NCI-H2171 (cell line): ENCODE measurements around the gene S1PR3.
A peak's percentile ranks its signal among the peaks of the same experiment; 100 is the strongest.

Experiments used
- DNase-seq: peaks from one replicate; lab custom pipeline; 2025; lab: John Stamatoyannopoulos, UW

The S1PR3 gene

DNA sequence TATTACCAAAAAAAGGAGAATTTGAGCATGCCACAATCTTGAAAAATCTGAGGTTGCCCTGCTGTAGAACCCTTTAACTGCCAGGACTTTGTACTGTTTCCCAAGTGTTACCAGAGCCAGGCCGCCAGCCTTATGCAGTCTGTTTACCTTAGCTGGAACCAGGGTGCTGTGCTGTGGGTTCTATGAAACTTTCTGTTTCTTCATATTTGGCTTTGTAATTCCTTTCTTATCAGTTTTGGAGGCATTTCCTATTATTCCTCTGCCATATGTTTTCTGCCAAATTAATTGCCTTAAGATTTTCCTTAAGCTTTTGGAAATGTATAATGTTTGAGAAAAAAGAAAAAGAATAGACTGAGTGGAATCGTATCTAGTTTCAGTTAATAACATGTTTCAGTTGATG lies 2.1 kb downstream of the S1PR3 start:
- DNase-seq: no peak

DNA sequence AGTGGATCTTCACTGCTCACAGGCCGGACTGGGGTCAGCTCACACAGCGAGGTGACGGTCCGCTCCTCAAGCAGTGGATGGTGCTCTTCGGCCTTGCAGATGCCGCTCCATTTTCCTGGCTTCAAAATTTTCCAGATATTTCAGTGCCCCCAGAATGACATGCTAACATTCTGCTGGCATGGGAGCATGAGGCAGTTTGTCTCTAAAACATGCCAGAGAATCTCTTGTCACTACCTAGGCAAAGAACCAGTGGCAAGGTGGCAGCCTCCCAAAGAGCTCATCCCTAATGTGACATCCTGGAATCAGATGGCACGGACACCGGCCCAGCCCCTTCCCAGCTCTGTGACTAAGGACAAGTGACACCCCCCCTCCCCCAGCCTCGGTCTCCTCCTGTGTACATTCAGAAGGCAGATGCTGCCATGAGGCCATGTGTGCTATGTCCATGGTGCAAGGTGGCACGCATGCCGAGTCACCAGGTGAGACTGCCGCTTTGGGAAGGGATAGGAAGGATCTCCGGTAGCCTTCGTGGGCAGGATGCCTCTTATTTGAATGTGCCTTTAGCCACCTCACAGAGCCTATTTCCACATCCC lies 2.7 kb downstream of the S1PR3 start:
- DNase-seq: no peak

DNA sequence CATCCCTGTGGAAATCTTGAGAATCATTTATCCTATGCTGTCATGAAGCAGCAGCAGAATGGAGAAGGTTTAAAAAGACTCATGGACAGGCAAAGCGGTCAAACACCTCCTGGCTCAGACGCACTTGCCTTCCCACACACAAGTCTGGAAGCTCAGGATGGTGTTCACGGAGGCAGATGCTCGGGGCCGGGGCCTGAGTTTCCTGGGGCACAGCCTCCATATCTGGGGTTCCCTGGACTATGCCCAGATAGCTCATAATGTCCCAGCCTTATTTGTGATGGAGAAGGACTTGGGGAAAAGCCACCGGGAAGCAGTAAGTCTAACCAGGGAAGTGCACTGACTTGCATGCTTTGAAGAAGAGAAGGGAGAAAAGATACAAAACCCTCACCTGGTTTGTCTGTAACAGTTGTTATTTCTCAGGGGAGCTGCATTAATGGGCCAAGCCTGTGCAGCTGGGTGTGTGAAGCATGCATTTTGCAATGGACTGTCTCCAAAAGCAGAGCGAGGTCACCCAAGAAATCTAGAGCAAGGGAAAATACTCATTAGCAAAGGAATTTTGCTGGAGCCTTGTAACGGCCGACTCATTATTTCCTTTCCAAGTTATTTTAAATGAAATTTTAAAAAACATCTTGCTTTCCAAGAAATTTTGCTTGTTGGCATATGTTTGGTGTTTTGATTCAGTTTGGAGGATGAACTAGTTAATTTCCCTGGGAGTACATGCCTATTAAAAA lies 3.4 kb downstream of the S1PR3 start:
- DNase-seq: no peak

DNA sequence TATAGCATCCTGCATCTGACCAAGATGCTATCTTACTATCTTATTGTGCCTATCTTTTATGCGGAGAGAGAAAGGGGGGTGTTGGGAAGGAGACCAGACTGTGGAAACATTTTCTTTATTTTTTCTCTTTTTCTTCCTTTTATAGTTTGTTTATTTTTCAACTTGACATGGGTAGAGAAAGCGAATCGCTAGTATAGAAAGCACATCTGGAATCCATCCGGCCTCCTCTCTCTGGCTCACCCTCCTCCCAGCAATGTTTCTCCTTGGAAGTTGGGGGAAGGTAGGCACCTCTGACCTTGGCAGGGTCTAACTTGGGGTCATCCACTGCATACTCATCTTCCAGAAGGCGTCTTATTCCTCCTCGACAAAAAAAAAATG lies 3.9 kb downstream of the S1PR3 start:
- DNase-seq: no peak

DNA sequence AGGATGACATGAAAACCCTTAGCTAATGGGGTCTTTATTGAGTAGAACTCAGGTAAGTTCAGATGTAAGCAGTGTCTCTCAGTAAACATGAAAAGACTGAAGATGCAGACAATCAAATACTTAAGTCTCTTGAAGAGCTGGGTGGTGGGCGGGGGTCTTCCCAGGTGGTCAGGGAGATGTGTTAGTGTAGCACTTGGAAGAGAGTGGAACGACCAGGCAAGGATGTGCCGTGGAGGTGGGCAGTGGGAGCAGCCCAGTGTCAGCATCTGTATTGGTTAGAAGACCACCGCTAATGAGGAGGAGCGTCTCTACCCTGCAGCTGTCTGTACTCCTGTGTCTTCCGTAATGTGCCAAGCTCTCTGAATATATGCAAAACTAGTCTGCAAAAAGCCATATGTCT lies 4.4 kb downstream of the S1PR3 start:
- no peak for DNase-seq

DNA sequence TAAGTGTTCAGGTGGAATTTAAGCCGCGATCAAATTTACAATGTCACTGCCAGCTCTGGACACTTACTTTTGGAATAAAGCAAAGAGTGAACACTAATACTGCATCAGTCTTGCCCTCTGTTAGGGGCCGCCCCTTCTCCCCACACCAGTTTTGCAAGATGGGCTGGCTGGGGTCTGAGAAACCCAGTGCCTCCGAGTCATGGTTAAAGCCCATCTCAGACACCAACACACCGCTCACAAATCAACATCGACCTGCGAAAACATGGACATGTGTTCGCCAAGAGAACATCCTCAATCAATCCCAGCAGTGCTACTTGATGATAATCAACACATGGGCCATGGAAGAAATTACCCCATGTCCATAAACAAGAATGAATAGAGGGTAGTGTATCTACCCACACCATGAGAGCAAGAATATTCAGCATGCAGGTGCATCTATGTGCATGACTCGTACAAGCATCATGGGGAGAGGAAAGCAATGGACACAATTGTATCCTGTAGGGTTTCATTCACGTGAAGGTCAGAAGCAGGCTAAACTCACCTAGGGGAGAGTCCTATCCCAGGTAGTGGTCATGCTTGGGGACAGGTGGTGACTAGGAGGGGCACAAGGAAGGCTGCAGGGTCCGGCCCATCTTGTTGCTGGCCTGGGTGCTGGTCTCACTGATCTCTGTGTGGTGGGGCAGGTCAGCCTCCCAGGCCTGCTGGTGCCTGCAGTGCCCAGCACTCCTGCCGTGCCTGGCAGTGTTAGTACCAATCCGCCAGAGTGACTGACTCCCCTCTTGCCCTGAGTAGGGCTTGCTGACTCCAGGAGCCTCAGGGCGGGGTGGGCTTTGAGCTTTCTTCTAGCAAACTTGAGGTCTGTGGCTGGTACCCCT lies 5.0 kb downstream of the S1PR3 start:
- DNase-seq: no peak

DNA sequence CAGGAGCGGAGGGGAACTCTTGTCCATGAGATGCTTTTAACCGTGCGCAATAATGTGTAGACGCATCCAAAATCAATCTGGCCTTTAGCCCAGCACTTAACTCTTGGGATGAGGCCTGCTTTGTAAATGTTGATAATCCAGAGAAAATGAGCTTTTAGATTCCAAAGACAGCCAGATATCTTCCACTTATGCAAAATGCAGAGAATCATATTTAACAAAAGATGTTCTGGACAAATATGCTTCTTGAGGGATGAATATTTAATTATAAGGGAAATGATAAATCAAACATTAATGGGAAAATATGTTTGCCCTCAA lies 5.6 kb downstream of the S1PR3 start:
- DNase-seq: no peak

DNA sequence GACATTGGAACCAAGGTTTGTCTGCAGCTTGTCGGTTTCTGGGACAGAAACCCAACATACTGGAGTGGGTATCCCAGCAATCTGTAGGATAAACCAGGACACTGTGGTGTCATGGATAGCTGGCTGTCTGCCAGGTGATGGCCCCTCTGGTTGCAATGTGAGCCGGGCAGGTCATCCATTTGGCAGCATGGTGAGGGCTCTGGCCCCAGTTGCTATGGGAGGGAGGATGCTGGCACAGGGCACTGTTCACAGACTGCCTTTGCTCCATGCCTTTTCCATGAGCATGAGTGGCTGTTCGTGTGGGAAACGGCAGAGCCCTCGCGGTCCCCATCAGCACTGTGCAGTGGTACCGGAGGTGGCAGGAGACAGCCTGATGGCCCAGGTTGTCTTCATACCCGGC lies 6.4 kb downstream of the S1PR3 start:
- no peak for DNase-seq

DNA sequence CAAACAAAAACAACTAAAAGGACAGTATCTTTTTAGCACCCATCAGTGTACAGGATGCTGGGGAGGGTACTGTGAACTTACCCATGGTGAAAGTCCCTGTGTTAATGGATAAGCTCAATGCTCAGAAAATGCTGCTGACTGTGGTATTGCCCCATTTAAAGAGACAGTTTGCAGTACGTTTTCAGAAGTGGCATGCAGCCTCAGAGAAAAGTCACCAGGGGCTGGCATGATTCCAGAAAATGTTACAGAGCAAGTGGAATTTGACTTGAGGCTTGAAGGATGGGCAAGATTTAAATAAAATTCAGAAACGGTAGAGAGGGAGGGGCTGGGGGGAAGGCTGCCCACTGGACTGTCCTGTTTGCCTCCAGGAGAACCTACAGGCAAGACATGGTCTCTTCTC lies 7.2 kb downstream of the S1PR3 start:
- DNase-seq: no peak

DNA sequence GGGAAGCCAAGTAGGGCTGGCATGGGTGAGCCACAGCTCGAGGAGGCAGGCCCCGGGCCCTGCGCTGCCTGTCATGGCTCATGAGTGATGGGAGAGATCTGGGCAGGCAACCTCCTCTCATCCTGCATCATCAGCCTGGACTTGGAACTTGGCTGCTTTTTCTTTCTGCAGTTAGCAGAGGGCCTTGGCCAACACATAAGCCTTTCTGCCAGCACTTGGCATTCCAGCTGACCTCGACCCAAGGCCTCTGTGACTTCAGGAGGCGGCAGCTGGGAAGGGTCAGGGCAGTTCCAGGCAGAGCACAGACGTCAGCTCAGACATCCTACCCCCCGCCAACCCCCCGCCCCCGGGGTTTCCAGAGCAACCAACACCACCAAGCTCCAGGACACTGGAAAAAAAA lies 7.6 kb downstream of the S1PR3 start:
- no peak for DNase-seq

DNA sequence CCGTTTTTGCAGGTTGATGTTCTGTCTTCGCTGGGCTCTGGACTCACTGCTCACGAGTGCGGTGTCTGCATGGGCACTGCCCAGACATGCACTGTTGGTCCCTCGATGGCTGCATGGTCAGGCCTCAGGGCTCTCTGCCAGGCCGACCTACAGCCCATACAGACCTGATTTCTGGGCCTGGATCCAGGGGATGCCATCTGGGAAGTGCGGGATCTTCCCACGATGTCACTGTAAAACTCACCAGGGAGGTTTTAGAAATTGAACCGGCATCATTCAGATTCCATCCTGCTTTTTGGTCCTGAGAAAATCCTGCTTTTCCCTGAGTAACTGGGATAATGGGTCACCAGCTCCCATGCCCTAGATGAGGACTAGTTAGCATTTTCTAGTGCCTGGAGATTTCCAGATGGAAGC lies 9.1 kb downstream of the S1PR3 start:
- DNase-seq: no peak

DNA sequence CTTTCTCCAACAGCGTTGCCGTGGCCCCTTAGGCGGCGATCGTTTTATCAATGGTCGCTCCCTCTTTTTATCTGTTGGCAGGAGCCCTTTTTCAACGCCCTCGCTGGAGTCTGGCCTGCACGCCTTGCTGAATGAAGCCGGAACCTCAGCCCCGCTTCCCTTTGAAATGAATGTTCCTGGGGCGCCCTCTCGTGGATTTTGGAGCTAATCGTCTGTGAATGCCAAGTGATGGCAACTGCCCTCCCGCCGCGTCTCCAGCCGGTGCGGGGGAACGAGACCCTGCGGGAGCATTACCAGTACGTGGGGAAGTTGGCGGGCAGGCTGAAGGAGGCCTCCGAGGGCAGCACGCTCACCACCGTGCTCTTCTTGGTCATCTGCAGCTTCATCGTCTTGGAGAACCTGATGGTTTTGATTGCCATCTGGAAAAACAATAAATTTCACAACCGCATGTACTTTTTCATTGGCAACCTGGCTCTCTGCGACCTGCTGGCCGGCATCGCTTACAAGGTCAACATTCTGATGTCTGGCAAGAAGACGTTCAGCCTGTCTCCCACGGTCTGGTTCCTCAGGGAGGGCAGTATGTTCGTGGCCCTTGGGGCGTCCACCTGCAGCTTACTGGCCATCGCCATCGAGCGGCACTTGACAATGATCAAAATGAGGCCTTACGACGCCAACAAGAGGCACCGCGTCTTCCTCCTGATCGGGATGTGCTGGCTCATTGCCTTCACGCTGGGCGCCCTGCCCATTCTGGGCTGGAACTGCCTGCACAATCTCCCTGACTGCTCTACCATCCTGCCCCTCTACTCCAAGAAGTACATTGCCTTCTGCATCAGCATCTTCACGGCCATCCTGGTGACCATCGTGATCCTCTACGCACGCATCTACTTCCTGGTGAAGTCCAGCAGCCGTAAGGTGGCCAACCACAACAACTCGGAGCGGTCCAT lies 10.0 kb downstream of the S1PR3 start:
- DNase-seq: peak; percentile 63

DNA sequence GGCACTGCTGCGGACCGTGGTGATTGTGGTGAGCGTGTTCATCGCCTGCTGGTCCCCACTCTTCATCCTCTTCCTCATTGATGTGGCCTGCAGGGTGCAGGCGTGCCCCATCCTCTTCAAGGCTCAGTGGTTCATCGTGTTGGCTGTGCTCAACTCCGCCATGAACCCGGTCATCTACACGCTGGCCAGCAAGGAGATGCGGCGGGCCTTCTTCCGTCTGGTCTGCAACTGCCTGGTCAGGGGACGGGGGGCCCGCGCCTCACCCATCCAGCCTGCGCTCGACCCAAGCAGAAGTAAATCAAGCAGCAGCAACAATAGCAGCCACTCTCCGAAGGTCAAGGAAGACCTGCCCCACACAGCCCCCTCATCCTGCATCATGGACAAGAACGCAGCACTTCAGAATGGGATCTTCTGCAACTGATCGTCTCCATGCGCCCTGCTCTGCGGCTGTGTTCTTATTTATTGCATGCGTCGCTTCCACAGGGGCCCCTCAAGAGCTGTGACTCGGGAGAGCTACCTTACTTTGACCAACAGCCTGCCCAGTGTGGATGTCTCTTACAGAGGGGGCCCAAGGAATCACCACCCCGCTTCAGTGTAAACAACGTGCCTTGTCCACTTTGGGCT lies 10.8 kb downstream of the S1PR3 start:
- DNase-seq: no peak

DNA sequence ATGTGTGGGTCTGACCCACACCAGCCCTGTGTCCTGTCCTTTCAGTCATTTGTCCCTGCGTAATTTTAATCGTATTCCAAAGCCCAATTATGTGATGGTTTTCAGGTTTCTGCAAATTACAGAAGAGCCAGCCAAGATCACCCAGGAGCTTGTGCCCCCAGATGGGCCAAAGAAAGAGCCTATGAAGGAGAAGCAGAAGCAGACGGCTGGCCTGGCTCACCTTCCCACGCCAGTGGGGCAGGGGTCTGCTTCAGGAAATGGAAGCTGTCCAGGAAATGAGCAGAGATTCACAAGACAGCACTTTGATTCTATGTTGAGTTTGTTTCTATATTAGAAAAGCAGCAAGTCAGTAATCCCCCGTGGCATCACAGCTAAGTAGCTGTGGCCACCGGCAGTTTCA lies 11.7 kb downstream of the S1PR3 start:
- DNase-seq: no peak

DNA sequence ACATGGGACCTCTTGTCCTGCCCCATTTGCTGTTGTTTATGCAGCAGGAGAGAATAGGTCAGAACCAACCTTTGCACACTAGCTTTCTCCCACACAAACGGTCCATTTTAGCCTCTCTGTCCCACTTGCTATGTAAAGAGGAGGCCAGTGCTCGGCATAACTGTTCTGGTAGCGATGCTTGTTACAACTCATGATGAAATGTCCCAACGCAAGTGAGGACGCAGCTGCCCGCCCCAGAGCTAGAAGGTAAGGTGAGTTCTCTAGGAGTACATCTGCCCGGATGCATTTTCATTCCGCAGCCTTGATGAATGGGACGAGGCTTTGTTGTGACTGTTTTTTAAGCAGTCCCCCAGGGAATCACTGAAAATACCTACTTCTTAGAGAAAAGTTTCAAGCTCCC lies 14.1 kb downstream of the S1PR3 start:
- no peak for DNase-seq

DNA sequence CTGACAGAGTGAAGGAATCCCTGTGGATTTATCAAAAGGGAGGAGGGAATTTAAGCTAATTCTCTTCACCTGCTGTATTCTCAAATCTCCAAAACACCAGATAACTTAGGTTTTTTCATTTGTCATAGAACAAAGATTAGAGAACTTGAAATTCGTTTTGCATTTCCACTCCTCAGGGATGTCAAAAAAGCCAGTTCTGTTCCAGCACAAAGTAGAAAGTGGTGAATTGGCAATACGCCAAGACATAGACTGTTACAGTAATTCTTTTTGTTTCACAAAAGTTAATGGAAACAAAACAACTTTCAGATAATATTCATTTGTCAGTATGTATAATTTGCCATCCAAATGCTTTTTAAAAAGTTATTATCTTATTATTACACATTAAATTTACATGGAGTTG lies 15.0 kb downstream of the S1PR3 start:
- no peak for DNase-seq

DNA sequence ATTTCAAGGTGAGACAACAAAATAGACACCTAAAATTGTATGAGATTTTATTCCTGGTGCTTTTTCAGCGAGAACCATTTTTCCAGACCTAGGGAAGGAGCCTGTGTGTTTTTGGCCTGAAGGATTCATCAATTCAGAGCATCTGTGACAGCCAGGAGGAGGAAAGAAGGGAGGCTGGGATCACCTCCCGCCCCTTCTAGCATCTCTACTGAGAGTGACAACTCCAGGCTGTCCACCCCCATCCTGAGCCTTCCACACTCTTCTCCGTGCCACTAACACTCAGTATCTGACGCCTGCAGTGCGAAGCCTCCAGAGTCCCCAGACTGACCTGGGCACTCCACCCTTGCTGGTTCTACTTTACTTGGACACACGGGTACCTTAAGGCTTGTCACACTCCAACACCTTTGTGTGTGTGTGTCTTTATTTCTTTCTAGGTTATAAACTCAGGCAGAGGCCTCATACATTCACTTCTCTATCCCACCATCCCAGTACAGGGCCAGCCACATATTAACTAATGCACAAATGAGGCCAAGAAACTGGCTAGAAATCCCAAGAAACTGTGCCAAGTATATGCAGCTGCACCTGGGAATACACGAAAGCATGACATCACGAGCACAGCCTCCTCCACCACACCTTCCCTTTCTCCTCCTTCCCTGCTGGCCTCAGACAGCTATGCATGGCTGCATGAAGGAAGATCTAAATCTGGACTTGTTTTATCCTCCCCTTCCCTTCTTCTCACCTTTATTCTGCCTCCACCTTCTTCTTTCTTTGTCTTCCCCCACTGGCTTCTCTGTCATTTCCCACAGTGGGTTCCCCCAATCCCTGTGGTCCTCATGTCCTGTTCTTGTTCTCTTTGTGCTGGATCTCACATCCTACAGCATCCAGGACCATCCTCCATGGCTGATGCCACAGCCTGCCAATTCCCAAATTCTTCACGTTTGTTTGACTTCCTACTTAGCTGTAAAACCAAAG lies 16.0 kb downstream of the S1PR3 start:
- no peak for DNase-seq

DNA sequence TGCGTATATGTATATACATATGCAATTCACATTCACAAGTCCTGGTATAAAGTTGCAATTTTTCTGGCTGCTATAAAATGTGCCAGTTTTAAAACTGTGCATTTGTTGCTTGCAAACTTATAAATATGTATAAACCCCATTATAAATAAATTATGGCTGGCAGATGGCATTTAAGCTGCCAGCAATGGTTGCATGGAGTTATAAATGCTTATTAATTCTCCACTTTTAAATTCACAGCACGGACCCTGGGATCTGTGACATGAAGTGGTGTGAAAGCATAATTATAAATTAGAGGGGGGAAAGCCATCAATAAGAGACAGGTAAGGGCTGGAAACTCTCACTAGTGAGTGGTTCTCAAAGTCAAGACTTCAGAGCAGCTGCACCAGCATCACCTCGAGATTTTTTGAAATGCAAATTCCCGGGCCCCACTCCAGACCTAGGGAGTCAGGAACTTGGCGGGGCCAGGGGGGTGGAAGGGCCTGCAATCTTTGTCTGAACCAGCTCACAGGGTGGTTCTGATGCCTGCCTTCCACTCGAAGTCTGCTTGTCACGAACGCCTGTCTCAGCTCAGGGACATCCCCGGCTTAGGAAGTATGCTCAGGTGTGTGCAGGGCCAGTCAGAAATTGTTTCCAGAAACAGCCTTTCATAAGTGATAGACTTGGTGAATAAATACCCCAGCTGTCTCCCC lies 16.9 kb downstream of the S1PR3 start:
- DNase-seq: no peak

DNA sequence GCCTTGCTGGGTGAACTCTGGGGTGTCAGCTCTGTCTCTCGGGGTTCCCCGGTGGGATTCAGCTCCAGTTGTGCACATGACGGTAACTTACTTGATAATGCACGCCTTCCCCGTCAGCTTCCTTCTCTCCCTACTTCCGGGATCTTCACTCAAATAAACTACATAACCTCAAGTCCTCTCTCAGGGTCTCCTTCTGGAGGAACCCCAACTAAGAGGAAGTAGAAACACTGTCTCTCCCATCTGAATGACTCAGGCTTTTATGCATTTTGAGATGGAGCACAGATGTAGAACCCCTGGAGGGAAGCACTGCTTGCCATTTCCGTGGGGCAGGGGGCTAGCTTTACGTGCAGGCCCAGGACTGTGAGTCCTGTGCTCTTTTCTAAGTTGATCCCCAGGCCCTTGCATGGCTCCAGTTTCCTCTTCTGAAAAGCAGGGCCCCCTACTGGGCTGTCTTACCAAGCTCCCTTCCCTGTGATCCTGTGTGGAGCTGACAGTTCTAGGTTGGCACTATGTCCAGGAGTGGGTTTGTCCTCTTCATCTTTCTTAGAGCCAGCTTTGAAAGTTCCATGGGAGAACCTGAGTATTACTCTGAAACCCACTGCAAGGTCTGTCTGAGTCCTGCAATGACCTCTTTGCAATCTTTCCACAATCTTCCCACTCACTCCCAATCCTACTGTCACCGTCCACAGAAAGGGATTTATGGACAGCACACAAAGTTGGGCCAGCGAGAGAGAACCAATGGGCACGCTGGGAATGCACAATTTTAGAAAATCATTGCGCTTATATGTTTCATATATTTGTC lies 17.7 kb downstream of the S1PR3 start:
- DNase-seq: no peak
